Left renal cortex interstitium (tissue), 4 donors: ENCODE measurements around the gene ERC2. TPM values are rescaled to one million over a fixed set of nuclear protein-coding genes. Genes with fewer than 3 reads are reported as not detected.

Source experiments
- DNase-seq, 4 donors: peaks; one replicate each; pipeline ENCODE4 v3.0.0-alpha.2; 2013; ENCODE audit warnings: low read depth in 4 of 4, low spot score in 2 of 4, missing footprints in 1 of 4
- polyA plus RNA-seq, 4 donors: library from polyadenylated mRNA; unstranded; fragments of 120-200 nt; gene quantifications; one replicate each; pipeline ENCODE4 v1.2.1, GENCODE V29; 2013; ENCODE audit not compliant: insufficient read length in 4 of 4

ERC2 gene
- polyA plus RNA-seq, 4 donors, result 2.0 to 4.2 (median 3.8) TPM

DNA sequence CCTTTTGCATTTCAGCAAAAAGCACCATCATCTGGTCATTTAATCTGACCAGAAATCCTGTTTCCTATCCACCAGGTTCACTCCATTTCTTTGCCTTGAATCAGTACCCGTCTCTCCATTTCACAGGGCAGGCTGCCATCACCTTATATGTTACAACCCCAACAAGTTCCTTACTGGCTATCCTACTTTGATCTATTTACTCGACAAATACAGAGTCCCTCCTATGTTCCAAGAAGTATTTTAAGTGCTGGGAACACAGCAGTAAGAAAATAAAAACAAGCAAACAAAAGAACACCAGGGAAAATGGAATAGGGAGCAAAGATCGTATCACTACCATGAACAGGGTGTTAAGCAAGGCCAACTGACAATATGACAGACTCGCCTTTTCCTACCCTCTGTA is 685.9 kb downstream of the ERC2 start:
- no peak for DNase-seq

DNA sequence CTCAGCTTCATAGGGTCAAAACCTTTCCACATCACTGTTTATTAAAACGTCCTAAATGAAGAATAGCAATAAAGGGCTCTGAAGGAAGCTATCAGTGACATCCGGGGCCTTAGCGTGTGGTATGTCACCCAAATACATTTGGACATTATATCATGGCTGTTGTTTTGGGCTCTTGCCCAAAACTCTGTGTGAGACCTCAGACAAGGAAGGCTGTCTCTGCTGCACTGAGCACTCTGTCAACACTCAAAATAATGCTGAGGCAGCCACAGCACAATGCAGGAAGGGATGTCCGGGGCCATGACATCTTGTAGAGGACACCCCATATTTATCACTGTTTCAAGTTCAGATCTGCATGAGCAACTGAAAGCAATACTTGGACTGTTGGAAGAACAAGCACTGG is 687.4 kb downstream of the ERC2 start:
- DNase-seq, result no peak

DNA sequence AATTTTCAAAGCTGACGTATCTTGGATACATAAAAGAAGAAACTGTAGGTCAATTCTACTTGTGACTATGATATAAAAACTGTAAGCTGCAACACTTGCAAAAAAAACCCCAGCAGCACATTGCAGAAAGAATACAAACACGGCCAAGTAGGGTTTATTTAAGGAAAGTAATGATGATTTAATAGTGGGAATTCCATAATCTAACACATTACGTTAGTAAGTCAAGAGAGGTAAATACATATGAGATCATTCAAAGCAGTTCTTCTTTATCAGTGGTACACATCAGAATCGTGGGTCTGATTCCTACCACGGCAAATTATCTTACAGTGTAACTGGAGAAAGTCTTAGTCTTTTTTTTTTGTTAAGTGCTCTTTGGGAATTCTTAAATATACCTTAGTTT is 688.7 kb downstream of the ERC2 start:
- DNase-seq, result no peak

DNA sequence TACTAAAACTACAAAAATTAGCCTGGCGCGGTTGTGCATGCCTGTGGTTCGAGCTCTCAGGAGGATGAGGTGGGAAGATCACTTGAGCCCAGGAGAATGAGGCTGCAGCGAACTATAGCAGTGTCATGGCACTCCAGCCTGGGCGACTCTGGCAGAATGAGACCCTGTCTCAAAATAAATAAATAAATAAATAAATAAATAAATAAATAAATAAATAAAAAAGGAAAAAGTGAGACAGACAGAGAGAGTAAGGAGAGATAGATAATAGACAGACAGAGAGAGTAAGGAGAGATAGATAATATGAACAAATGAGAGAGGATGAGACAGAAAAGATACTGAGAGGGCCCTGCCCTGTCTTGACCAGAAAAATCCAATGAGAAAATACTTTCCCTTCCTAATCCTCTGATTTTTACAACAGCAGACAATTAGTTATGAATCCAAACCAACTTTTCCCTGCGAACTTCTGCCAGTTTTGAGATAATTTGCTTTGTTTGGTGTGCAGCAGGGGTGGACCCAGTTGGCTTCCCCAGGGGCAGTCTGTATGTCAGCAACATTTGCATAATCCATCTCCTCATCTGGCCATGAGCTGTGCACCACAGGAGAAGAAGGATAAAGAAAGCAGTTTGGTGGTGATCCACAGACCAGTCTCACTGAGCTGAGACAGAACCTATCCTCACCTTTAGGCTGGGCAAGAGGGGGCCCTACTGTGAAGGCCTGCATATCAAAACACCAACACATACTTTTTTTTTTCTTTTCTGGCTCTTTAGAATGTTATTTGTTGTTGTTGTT is 692.7 kb downstream of the ERC2 start:
- DNase-seq, result no peak

DNA sequence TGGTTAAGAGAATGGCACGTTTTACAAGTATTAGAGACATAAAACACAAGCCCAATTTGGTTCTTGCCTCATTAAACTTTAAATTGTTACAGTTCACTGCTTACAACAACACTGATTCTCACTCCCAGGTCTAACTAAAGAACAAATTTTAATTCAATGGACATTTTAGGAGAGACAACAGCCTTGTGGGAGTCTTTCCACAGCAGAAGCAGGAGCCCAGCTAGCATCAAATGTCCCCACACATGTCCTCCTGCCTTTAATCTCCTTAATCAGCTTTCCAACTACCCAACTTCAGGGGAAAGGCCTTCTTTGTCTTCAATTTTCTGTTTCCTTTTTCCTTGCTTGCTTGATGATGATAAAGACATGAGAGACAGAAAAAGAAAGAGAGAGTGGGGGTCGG is 693.4 kb downstream of the ERC2 start:
- DNase-seq, result no peak

DNA sequence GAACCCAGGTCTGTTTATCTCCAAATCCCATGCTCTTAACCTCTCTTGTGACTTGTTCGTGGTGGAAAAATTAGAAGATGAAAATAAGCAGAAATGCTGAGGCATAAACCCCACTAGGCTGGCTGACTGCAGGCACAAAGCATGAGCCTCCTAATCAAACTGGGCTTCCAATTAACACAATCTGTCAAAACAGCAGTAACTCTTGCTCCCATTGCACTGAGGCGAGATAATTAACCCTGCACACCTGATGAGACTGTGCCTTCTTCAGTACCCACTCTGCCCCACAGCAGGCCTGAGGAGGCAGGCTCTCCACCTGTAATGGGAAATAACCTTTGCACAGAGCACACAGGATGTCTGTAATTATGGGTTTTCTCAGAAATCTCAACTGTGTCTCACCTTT is 696.8 kb downstream of the ERC2 start:
- no peak for DNase-seq

DNA sequence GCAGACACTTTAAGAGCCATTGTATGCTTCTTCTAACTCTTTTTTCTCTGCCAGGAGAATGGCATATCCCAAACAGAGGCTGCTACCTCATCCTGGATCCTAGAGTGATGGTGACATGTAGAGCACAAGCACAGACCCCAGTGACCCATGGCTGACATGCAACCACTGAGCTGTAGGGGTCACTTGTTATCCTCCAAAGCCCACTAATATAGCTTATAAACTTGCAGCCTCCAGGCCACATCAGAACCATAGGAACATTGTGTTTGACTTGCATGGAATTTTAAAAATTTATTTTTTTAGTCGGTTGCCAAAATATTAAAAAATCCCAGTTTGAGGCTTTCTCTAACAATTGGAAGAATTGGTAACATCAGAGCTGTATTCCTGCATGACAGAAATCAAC is 698.2 kb downstream of the ERC2 start:
- DNase-seq, result no peak

DNA sequence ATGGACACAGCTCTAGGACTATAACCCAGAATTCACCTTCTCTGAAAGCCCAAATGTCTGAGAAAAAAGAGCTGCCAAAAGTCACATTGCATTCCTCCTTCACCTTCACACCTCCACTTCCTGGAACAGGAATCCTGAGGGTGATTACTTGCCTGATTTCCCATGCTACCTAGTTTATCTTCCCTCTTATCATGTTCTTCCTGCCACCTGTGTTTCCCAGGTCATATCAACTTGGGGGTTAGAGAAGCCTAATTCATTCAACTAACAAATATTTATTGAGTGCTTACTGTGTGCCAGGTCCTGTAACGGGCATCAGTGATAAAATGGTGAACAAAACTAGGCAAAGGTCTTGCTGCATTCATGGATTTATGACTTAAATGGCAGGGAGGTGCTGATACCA is 701.5 kb downstream of the ERC2 start:
- no peak for DNase-seq

DNA sequence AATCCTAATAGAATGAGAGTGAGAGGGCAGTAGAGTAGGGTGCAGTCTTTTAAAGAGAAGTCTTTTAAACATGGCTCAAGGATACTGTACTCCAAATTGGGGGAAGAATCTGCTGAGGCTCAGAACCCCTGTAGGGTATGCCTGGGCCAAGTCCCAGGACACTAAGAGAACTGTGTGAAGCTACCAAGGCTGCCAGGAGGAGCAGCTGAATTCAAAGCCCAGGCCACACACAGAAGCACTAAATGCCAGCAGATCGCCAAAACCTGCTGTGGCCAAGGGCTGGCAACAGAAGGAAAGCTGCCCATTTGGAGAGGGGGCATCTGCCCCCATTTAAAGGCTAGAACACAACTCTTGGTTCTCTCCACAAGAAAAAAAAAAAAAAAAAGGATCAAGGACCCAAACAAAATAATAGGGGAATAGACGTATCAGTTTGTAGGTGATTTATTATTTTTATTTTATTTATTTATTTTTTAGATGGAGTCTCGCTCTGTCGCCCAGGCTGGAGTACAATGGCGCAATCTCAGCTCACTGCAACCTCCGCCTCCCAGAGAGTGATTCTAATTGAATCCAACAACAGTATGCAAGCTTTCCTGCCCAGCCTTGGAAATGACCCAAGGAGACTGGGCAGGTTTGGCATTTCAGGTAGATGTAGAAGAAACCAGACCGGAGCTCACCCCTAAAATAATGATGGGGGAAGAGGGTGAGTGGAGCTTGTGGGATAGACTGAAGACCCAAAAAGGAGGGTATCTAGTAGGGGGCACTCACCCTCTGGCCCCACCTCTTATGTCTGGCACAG is 702.2 kb downstream of the ERC2 start:
- no peak for DNase-seq

DNA sequence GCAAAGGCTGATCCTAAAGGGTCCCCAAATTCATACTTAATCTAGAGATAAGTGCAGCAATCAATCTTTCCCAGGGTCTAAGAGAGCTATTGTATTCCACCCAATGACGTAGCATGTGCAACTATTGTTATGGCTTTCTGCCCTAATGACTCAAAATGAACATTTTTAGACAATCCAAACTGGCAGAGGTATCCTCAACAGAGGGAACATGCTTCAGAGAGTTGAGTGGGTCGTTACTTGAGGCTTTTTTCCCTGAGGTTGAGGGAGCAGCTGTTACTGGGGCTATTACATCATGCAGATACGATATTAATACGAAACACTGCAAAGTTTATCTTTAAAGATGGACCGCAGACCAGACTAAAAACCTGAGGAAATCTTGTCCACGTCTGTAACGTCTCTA is 702.9 kb downstream of the ERC2 start:
- DNase-seq, result no peak

DNA sequence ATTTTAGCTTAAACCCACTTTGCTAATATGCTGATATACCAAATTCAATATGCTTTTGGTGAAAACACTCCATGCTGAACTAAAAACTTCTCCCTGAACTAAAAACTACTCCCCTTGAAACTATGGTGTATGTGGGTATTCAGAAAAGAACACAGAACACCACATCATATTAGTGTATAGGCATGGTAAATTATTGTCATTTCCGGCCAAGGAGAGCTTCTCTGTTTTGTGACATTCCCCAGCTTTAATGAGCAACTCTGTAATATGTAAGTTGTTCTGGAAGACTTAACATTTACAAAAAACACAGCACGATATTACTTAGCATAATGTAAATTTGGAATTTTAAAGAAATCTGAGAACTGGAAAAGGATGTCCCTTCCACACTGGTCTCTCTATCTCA is 711.3 kb downstream of the ERC2 start:
- no peak for DNase-seq

DNA sequence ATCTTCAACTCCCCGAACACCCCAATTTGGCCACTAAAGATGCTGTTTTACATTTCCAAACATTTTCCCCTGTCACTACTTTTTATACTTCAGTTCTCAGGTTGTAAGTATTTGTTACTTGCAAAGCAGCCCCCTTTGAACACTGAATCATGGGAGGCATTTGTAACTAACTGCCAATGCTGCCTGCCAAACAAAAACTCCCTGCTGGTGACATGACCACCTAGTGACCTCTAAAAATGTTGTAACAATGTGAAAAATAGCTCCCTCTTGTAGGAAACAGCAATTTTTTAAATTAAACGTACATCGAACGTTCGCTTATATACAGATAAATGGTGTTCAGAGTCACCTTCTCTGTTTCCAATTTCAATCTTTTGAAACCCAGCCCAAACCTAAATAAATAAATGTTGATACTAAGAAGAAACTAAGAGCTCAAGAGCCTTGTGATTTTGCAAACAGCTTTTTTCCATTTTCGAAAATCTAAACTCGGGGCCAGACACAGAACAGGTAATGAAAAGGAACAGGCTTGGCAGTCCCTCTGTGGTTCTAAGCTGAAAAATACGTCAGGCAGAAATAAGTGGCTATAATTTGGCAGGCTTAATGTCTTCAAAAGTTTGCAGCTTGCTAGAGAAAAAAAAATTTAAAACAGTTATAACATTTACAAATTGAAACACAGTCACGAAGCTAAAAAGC is 712.6 kb downstream of the ERC2 start:
- no peak for DNase-seq

DNA sequence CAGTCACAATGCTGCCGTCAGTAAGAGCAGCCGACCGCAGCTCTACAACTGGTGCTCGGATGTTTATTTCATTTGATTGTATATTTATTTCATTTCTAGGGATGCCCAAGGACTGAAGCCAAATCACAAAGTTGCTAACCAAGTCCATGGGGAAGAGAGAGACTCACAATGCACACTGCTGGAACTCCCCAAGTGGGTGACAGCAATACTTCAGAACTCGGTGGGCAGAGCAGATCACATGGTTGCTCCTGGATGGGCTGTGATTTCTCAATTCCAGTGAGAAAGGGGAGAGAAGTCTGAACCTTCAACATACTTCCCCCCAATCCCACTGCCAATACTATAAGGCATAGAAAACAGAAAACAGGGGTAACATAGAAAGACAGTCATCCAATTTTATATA is 715.4 kb downstream of the ERC2 start:
- no peak for DNase-seq

DNA sequence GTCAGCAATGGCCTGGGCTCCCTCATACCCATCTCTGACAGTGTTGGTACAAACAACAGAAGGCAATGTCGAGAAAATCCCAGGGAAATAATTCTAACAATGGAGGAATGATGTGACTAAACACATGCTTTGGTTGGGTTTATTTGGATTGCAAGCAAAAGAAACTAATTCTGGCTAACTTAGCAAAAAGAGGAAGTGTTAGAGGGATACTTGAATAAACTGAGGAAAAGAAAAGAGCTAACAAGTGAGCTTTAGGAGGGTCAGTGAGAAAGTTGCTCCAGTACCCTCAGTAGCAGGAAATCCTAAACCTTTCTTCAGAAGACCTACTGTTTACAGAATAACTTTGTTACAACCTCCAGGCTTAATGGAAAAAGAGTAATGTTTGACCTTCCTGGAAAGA is 716.5 kb downstream of the ERC2 start:
- DNase-seq, result no peak

DNA sequence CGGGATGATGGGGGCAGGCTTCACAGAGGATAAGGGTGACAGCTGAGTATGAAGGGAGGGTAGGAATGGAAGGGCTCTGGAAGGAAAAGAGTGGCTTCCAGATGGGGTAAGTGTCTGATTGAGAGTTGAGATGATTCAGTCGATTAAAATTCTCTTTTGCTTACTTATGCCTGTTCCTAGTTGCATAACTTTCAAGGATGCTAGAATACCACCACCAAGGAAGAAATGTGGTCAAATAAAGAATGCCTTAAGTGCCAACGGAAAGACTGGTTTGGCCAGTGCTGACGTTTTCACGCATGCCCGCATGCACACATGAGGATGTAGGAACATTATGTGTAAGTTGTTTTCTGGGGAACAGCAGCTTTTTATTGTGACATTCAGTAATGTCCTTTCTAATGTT is 717.7 kb downstream of the ERC2 start:
- no peak for DNase-seq

DNA sequence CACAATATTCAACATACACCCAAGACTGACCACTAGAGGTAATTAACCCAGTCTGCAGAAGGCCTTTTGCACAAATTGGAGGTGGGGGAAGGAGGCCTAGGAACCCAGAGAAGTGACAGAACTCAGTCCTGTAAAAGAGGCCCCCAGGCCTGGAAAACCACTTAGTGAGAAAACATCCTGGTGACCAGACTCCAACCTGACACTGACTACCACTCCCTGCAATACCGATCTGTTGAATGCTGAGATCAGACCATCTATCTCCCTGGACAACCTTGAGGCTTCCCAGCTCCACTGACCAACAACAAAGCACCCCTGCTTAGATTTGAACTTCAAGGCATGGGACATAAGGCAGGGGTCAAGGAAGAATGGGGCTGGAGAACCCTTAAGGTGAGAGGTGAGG is 719.2 kb downstream of the ERC2 start:
- no peak for DNase-seq

DNA sequence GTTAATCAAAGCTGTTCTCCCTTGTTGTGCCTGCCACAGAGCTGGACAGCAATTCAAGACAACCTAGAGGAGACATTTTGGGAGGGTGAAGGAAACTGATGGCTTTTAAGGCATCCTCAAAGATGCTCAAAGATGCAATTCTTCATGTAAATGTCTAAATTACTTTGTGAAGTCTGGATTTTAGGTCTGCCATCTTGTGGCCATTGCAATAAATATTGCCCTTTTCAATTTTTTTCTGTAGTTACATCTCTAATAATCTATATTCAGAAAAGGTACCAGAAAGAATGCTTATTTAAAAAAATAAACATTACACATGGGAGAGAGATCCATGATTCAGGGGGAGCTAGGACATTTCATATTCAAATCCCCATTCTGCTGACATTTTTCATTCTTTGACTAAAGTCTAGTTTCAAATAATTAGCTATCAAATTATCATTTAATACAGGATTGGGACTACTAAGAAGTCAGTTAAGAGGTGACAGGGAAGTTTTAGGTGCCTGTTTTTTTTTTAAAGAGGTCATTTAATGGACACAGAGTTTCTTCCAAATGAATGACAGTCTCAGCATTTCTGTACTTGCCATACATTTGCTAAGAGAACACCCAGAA is 721.4 kb downstream of the ERC2 start:
- no peak for DNase-seq

DNA sequence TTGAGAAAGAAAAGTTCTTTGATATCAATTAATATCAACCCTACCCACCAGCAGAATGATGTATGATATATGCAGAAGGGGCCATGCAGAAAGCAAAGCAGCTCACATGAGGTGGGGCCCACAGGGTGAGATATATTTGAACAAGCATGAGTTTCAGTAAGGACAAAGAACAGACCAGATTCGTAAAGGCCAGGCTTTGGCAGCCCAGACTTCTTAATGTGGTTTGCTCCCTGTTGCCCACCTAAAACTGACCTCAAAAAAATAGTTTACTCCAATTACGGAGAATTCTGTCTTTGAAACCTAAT is 725.5 kb downstream of the ERC2 start:
- DNase-seq, result no peak

DNA sequence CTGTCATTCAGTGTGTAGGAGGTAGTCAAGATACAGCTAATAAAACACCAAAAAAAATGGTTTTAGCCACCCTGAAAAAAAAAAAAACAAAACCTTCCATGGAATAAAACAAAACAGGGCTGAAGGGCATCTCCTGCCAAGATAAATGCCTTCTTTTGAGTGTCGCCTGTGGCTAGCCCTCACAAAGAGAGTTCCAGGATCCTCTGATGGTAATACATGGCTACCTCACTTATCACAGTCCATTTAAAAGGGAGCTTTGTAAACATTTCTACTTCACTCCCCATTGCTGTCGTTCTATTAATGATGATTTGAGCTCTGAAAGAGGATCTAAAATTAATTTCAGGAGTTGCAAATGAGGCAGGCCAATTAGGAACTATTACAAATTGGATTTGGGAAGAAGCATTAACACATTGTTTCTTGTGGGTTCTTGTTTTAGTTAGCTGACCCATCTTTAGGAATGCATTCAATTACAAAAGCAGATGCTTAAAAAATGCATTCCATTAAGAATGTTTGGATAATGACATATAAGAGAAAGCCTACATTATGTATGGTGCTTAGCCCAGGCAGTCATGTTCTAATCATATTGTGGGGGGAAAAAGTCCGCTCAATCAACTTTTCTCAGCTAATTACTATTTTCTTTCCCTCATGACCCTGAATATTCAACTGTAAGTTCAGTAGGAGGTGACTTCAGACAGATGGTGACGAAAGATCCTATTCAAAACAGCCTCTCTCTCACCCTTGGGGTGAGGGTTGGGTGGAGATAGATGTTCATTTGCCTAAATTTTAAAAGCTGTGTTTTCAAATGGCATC is 726.0 kb downstream of the ERC2 start:
- DNase-seq, result no peak

DNA sequence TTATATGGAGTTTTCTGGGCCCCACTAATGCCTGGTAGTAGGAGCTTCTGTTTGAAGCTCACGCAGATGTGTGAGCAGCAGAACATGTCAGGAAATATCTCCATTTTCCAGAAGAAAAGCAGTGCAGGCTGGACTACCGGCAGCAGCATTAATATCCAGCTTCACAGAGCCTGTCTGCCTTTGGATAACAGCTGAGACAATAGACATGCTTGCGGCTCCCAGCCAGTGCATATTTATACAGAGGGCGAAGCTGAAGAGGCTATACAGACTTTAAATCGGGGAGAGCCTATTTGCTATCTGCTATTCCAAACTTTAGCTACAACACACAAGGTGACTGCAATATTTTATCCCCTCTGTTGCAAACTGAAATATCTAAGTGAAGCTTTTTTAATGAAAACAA is 731.1 kb downstream of the ERC2 start:
- DNase-seq, result no peak

DNA sequence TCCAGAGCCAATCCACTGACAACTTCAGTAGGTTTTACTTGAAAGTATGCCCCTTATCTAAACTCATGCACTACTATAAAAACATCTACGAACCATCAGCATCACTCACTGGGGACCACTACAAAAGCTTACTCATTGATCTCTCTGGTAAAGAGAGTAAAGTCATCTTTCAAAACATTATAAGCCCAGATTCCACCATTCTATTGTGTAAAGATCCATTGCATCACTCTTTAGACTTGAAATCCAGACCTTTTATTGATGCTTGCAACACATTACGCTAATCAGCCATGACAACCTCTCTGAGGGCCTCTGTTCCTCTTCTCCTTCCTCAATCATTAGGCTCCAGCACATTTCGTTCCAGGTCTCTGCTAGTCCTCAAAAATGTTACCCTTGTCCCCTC is 732.3 kb downstream of the ERC2 start:
- DNase-seq, result no peak
